Measurements from ENCODE around the gene HS3ST6.

DNA sequence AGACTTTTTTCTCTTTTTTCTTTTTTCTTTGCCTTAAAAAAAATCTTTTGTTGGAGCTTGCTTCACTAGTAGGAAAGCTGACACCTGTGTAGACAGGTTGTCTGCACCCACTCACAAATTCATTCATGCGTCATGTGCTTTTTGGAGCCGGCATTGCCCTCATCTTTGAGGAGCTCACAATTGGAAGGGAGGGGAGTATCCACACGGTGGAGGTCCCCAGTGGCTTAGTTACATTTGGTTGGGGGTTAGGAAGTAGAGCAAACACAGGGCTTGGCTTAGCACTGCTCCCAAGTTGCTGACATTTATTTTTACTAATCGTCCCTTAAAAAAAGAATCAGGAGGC, 27.5 kb downstream of the HS3ST6 start:
- TF ChIP-seq POLR2AphosphoS5 (IDR thresholded peaks at IDR 0.05; ENCODE audit: borderline replicate concordance, low read depth, low read length) (no peak), EZH2 (IDR thresholded peaks at IDR 0.05) (no peak)
